H9 (cell line): ENCODE results near the gene ELF3. TPM values are rescaled to one million over a fixed set of nuclear protein-coding genes. Genes with fewer than 3 reads are reported as not detected.

Experiments used
- DNase-seq: peaks from one replicate; pipeline ENCODE4 v3.0.0-alpha.2; 2017
- H2AFZ ChIP-seq: one replicate; pipeline ENCODE4 v1.6.1; 2013; ENCODE audit warnings: mild to moderate bottlenecking, low read length, control low read depth, moderate library complexity
- H2AK5ac ChIP-seq: 2 replicates; pipeline ENCODE4 v1.6.1; 2013; ENCODE audit warnings: low read length, control low read depth, mixed read lengths; ENCODE audit not compliant: insufficient read length
- H2BK120ac ChIP-seq: one replicate; pipeline ENCODE4 v1.6.1; 2013; ENCODE audit warnings: low read depth, mild to moderate bottlenecking, low read length, control low read depth, inconsistent platforms; ENCODE audit not compliant: poor library complexity, severe bottlenecking
- H2BK12ac ChIP-seq: 2 replicates; pipeline ENCODE4 v1.6.1; 2013; ENCODE audit warnings: low read length, control low read depth, mixed read lengths, low read depth; ENCODE audit not compliant: insufficient read length
- H2BK15ac ChIP-seq: 2 replicates; pipeline ENCODE4 v1.6.1; 2013; ENCODE audit warnings: low read depth, low read length, control low read depth
- H2BK20ac ChIP-seq: one replicate; pipeline ENCODE4 v1.6.1; 2013; ENCODE audit warnings: low read depth, mild to moderate bottlenecking, low read length, control low read depth, inconsistent platforms; ENCODE audit not compliant: poor library complexity, severe bottlenecking
- H2BK5ac ChIP-seq: 2 replicates; pipeline ENCODE4 v1.6.1; 2013; ENCODE audit warnings: low read length, control low read depth, mixed read lengths; ENCODE audit not compliant: insufficient read length
- H3K14ac ChIP-seq: 2 replicates; pipeline ENCODE4 v1.6.1; 2013; ENCODE audit warnings: low read length, control low read depth; ENCODE audit not compliant: insufficient read depth
- H3K18ac ChIP-seq: 2 replicates; pipeline ENCODE4 v1.6.1; 2013; ENCODE audit warnings: low read depth, mild to moderate bottlenecking, mixed read lengths, low read length, control low read depth; ENCODE audit not compliant: insufficient read length
- H3K23ac ChIP-seq: 2 replicates; pipeline ENCODE4 v1.6.1; 2013; ENCODE audit warnings: low read length, control low read depth, mixed read lengths, low read depth; ENCODE audit not compliant: insufficient read length
- H3K23me2 ChIP-seq: 2 replicates; pipeline ENCODE4 v1.6.1; 2013; ENCODE audit warnings: low read depth, mild to moderate bottlenecking, mixed read lengths, low read length, control low read depth; ENCODE audit not compliant: insufficient read length, poor library complexity, severe bottlenecking
- H3K27ac ChIP-seq: 2 replicates; pipeline ENCODE4 v1.5.1; 2013; ENCODE audit warnings: low read length, control low read depth, mixed read lengths, low read depth; ENCODE audit not compliant: insufficient read length
- H3K27me3 ChIP-seq: 2 replicates; pipeline ENCODE4 v1.6.1; 2013; ENCODE audit warnings: low read length, control low read depth, inconsistent platforms; ENCODE audit not compliant: insufficient read depth
- H3K4ac ChIP-seq: 2 replicates; pipeline ENCODE4 v1.6.1; 2013; ENCODE audit warnings: low read depth, mild to moderate bottlenecking, control low read depth, inconsistent platforms, low read length, moderate library complexity
- H3K4me1 ChIP-seq: 2 replicates; pipeline ENCODE4 v1.6.1; 2013; ENCODE audit warnings: low read length, control low read depth, inconsistent platforms; ENCODE audit not compliant: insufficient read depth
- H3K4me2 ChIP-seq: 2 replicates; pipeline ENCODE4 v1.6.1; 2013; ENCODE audit warnings: low read length, control low read depth, mixed read lengths; ENCODE audit not compliant: insufficient read length, insufficient read depth
- H3K56ac ChIP-seq: 2 replicates; pipeline ENCODE4 v1.6.1; 2013; ENCODE audit warnings: low read depth, mild to moderate bottlenecking, mixed read lengths, low read length, control low read depth; ENCODE audit not compliant: insufficient read length
- H3K79me1 ChIP-seq: 2 replicates; pipeline ENCODE4 v1.6.1; 2013; ENCODE audit warnings: low read depth, mild to moderate bottlenecking, moderate library complexity, low read length, control low read depth, inconsistent platforms; ENCODE audit not compliant: insufficient read depth, poor library complexity, severe bottlenecking
- H3K79me2 ChIP-seq: 2 replicates; pipeline ENCODE4 v1.6.1; 2013; ENCODE audit warnings: low read length, control low read depth, inconsistent platforms; ENCODE audit not compliant: insufficient read depth
- H3K9ac ChIP-seq: 2 replicates; pipeline ENCODE4 v1.6.1; 2013; ENCODE audit warnings: low read length, control low read depth, mixed read lengths; ENCODE audit not compliant: insufficient read length; ENCODE audit errors: extremely low read depth
- H3K9me3 ChIP-seq: one replicate; pipeline ENCODE4 v1.6.1; 2013; ENCODE audit warnings: low read depth, low read length, inconsistent platforms; ENCODE audit not compliant: control insufficient read depth
- H3T11ph ChIP-seq: one replicate; pipeline ENCODE4 v1.6.1; 2013; ENCODE audit warnings: mild to moderate bottlenecking, low read length, control low read depth, inconsistent platforms
- H4K20me1 ChIP-seq: one replicate; pipeline ENCODE4 v1.6.1; 2013; ENCODE audit not compliant: control insufficient read depth, insufficient read length, insufficient read depth
- H4K5ac ChIP-seq: 2 replicates; pipeline ENCODE4 v1.6.1; 2013; ENCODE audit warnings: low read depth, mild to moderate bottlenecking, mixed read lengths, low read length, control low read depth; ENCODE audit not compliant: insufficient read length
- H4K8ac ChIP-seq: replicated peaks from 2 replicates; pipeline ENCODE4 v1.6.1; 2013; ENCODE audit warnings: low read length, control low read depth, mixed read lengths, low read depth; ENCODE audit not compliant: insufficient read length
- H4K91ac ChIP-seq: 2 replicates; pipeline ENCODE4 v1.6.1; 2013; ENCODE audit warnings: low read depth, mild to moderate bottlenecking, moderate library complexity, mixed read lengths, low read length, control low read depth; ENCODE audit not compliant: insufficient read length
- H3K27ac Mint-ChIP-seq, 3 experiments: 2 replicates in 2 of 3; 3 replicates in 1 of 3; pipeline ENCODE4 v1.8.0; 2020 to 2021; ENCODE audit warnings: mixed read lengths in 3 of 3, mild to moderate bottlenecking in 1 of 3, moderate library complexity in 1 of 3
- H3K27me3 Mint-ChIP-seq: 2 replicates; pipeline ENCODE4 v1.8.0; 2021; ENCODE audit warnings: low read depth, mild to moderate bottlenecking, moderate library complexity, mixed read lengths
- H3K36me3 Mint-ChIP-seq, 3 experiments: 2 replicates in 2 of 3; 3 replicates in 1 of 3; pipeline ENCODE4 v1.8.0; 2020 to 2021; ENCODE audit warnings: low read depth in 3 of 3, mixed read lengths in 3 of 3; ENCODE audit not compliant: insufficient read depth in 1 of 3
- H3K4me1 Mint-ChIP-seq, 2 experiments: 2 replicates each; pipeline ENCODE4 v1.8.0; 2020; ENCODE audit warnings: mixed read lengths in 2 of 2
- H3K4me3 Mint-ChIP-seq, 2 experiments: 2 replicates in 1 of 2; 3 replicates in 1 of 2; pipeline ENCODE4 v1.8.0; 2020 to 2021; ENCODE audit warnings: mild to moderate bottlenecking in 2 of 2, mixed read lengths in 2 of 2, moderate library complexity in 1 of 2
- H3K9me3 Mint-ChIP-seq, 2 experiments: 2 replicates in 1 of 2; 3 replicates in 1 of 2; pipeline ENCODE4 v1.8.0; 2020; ENCODE audit warnings: mild to moderate bottlenecking in 2 of 2, mixed read lengths in 2 of 2, moderate library complexity in 1 of 2
- WGBS: extraction: QIAGEN DNeasy Blood & Tissue Kit; methylation state at CpG from one replicate; pipeline ENCODE4 v1.1.7; 2013; ENCODE audit warnings: missing lambda C conversion rate, low lambda C conversion rate, mixed read lengths; ENCODE audit not compliant: insufficient read length; ENCODE audit errors: extremely low coverage; 5-methylcytosine and 5-hydroxymethylcytosine counted together
- total RNA-seq: library from RNA; stranded (reverse); gene quantifications from 2 replicates; pipeline ENCODE4 v1.2.1, GENCODE V29; 2021
- TF ChIP-seq, protein P1 (sequence below): fragments of 200-600 bp; sonication (generic); conservative IDR thresholded peaks from 3 replicates; pipeline ENCODE4 v1.8.0; 2021; ENCODE audit warnings: antibody characterized with exemption, mild to moderate bottlenecking

The ELF3 gene
- total RNA-seq, 1 experiment from 2014 or later: 10.4 TPM

GRCh38 chr1:201989354-201990128 is 20.8 kb upstream of the ELF3 start:
- TF ChIP-seq, protein P1, sequence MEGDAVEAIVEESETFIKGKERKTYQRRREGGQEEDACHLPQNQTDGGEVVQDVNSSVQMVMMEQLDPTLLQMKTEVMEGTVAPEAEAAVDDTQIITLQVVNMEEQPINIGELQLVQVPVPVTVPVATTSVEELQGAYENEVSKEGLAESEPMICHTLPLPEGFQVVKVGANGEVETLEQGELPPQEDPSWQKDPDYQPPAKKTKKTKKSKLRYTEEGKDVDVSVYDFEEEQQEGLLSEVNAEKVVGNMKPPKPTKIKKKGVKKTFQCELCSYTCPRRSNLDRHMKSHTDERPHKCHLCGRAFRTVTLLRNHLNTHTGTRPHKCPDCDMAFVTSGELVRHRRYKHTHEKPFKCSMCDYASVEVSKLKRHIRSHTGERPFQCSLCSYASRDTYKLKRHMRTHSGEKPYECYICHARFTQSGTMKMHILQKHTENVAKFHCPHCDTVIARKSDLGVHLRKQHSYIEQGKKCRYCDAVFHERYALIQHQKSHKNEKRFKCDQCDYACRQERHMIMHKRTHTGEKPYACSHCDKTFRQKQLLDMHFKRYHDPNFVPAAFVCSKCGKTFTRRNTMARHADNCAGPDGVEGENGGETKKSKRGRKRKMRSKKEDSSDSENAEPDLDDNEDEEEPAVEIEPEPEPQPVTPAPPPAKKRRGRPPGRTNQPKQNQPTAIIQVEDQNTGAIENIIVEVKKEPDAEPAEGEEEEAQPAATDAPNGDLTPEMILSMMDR: no peak
- no peak overlapping the region for H4K8ac ChIP-seq
- H2AK5ac ChIP-seq: no peak overlapping the region
- no peak overlapping the region for H3K4me3 Mint-ChIP-seq
- no peaks in the 10 kb centered on the region for H3K79me1 ChIP-seq
- H3K4ac ChIP-seq: no peak overlapping the region
- H2BK120ac ChIP-seq: no peak overlapping the region
- peaks cover 6 to 8% of the 10 kb centered on the region in 2 experiments for H3K4me1 Mint-ChIP-seq
- H4K91ac ChIP-seq: no peak overlapping the region
- no peak overlapping the region for H3K56ac ChIP-seq
- no peak overlapping the region for H3K9ac ChIP-seq
- no peaks in the 10 kb centered on the region for H3K27me3 ChIP-seq
- no peak overlapping the region for H3K27ac ChIP-seq
- no peaks in the 10 kb centered on the region for H3K9me3 ChIP-seq
- H4K5ac ChIP-seq: no peak overlapping the region
- H2AFZ ChIP-seq: no peak overlapping the region
- no peak overlapping the region for H3K4me2 ChIP-seq
- no peak overlapping the region for H2BK20ac ChIP-seq
- no peaks in the 10 kb centered on the region for H3K27me3 Mint-ChIP-seq
- no peaks in the 10 kb centered on the region for H3K23me2 ChIP-seq
- H3K79me2 ChIP-seq: peaks cover 7% of the 10 kb centered on the region; the same call in 1 of the 2 replicates
- H2BK5ac ChIP-seq: no peak overlapping the region
- no peak for DNase-seq
- H3K36me3 Mint-ChIP-seq: peaks cover 20 to 63% (median 49%) of the 10 kb centered on the region in 3 experiments
- H3K4me1 ChIP-seq: no peaks in the 10 kb centered on the region
- no peak overlapping the region for H2BK12ac ChIP-seq
- no peaks in the 10 kb centered on the region; a peak in 1 of 5 replicates for H3K9me3 Mint-ChIP-seq
- H4K20me1 ChIP-seq: no peaks in the 10 kb centered on the region
- no peak overlapping the region for H3K18ac ChIP-seq
- H3K14ac ChIP-seq: no peak overlapping the region
- H3T11ph ChIP-seq: no peak overlapping the region
- no peak overlapping the region; a peak in 1 of 7 replicates for H3K27ac Mint-ChIP-seq
- H2BK15ac ChIP-seq: no peak overlapping the region
- WGBS: no CpG with 5 or more reads among the region's 10 CpGs
- H3K23ac ChIP-seq: no peak overlapping the region
